HG03439 (cell line): Measurements from ENCODE around the gene SUMO2.

Experiments
- ATAC-seq: cut with Tn5 transposase; IDR thresholded peaks from one replicate; pipeline ENCODE4 v1.9.1; 2021; ENCODE audit warnings: mild to moderate bottlenecking, moderate library complexity; ENCODE audit not compliant: unreplicated experiment

SUMO2 gene

GRCh38 chr17:75124819-75125162 is 58.0 kb downstream of the SUMO2 start:
- no peak for ATAC-seq

DNA sequence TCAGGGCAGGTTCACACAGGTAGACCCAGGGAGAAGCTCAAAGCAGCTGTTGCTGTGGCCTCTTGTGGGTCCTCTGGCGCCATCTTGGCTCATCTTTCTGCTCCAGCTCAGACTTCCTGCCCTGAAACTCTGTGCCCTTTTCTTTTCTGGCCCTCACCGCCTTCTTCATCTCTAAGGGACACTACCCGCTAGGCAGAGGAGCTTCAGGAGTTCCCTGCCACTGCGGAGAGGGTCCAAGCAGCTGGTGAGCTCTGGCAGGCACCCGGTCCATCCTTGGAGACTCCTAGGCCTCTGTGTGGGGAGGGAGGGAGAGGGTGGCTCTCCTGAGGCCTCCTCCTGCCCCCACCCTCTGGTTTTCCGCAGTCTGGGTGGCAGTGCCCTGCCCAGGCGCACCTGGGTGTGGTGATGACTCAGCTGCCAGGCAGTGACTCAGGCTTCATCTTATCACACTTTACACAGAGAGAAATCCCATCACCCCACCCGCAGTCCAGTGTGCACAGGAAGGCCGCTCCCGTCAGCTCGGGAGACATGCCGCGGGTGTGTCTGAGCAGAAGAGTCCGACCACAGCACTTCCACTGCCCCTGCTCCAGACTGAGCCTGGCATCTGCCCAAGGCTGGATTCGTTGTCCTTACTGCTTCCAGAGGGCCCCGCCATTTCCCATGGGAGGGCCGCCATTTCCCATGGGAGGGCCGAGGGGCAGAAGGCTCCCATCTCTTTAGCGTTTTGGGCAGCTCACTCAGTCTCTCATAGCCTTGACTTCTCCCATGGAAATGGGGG is 58.5 kb downstream of the SUMO2 start:
- no peak for ATAC-seq

- no peak for ATAC-seq
These were observed 64.5 kb downstream of the SUMO2 start for GRCh38 chr17:75118307-75118706.

GRCh38 chr17:75116737-75117136 is 66.0 kb downstream of the SUMO2 start:
- ATAC-seq, result no peak
